Measurements from ENCODE around the gene SH2B2.
A peak's percentile ranks its signal among the peaks of the same experiment; 100 is the strongest.

- TF ChIP-seq POLR2AphosphoS5 (IDR thresholded peaks at IDR 0.05) (no peak), CTCF (IDR thresholded peaks at IDR 0.05) (no peak), POLR2A (IDR thresholded peaks at IDR 0.05) (peak in 1 of 2 donors; percentile 47)
Observed at GRCh38 chr7:102286237-102287110, at the start of gene SH2B2.

All from suprapubic skin (tissue), 4 donors.